GM18507 (cell line): ENCODE measurements around the gene MATCAP1.

Experiments
- DNase-seq: peaks from one replicate; pipeline ENCODE4 v3.0.0; 2011; ENCODE audit warnings: low read depth; ENCODE audit not compliant: insufficient read length; ENCODE audit errors: extremely low spot score
- FAIRE-seq: peaks from 2 replicates; lab custom pipeline; 2011; peaks lifted over from hg19 to GRCh38; lab: Jason Lieb, UNC

Gene MATCAP1

GRCh38 chr16:67148221-67148620, 35.5 kb downstream of the MATCAP1 start:
- FAIRE-seq (no peak), DNase-seq (no peak)

GRCh38 chr16:67147437-67148140, 36.2 kb downstream of the MATCAP1 start:
- no peak for FAIRE-seq
- DNase-seq: no peak

GRCh38 chr16:67146523-67147357, 37.0 kb downstream of the MATCAP1 start:
- FAIRE-seq: no peak
- DNase-seq: no peak

- FAIRE-seq (no peak), DNase-seq (no peak)
These were observed 38.0 kb downstream of the MATCAP1 start for GRCh38 chr16:67145746-67146145.

GRCh38 chr16:67144943-67145342, 38.8 kb downstream of the MATCAP1 start:
- DNase-seq (no peak), FAIRE-seq (no peak)

- DNase-seq: no peak
- no peak for FAIRE-seq
These were observed 41.4 kb downstream of the MATCAP1 start for GRCh38 chr16:67142342-67142741.

GRCh38 chr16:67141391-67141790, 42.4 kb downstream of the MATCAP1 start:
- no peak for FAIRE-seq
- no peak for DNase-seq

- no peak for FAIRE-seq
- DNase-seq: no peak
These were observed 46.2 kb downstream of the MATCAP1 start for GRCh38 chr16:67137605-67138004.

- no peak for FAIRE-seq
- no peak for DNase-seq
These were observed 54.3 kb downstream of the MATCAP1 start for GRCh38 chr16:67129422-67129821.

- DNase-seq: no peak
- no peak for FAIRE-seq
These were observed 54.9 kb downstream of the MATCAP1 start for GRCh38 chr16:67128887-67129286.

- DNase-seq: no peak
- FAIRE-seq: no peak
These were observed 55.3 kb downstream of the MATCAP1 start for GRCh38 chr16:67128417-67128816.
